Endodermal cell (in vitro differentiated cells): ENCODE data around the gene D2HGDH. TPM values are rescaled to one million over a fixed set of nuclear protein-coding genes. Genes with fewer than 3 reads are reported as not detected.
"Not testable (repeated sequence)": the region's sequence is repeated elsewhere in the genome, so short reads cannot be mapped to it uniquely, and the experiment has no call there.

Source experiments
- DNase-seq: peaks from one replicate; pipeline ENCODE4 v3.0.0-alpha.2; 2017
- H3K27ac ChIP-seq: 2 replicates; pipeline ENCODE4 v1.5.1; 2013; ENCODE audit warnings: mild to moderate bottlenecking, low read depth, low read length, moderate library complexity
- H3K27me3 ChIP-seq: 2 replicates; pipeline ENCODE4 v1.6.1; 2013; ENCODE audit warnings: mild to moderate bottlenecking, low read length, moderate library complexity; ENCODE audit not compliant: insufficient read depth, control insufficient read depth, poor library complexity, severe bottlenecking
- H3K36me3 ChIP-seq: 2 replicates; pipeline ENCODE4 v1.7.0; 2013; ENCODE audit warnings: mild to moderate bottlenecking, low read length, moderate library complexity; ENCODE audit not compliant: control insufficient read depth, insufficient read depth
- H3K4me1 ChIP-seq: one replicate; pipeline ENCODE4 v1.7.0; 2013; ENCODE audit warnings: low read length; ENCODE audit not compliant: control insufficient read depth, insufficient read depth
- H3K4me3 ChIP-seq: 2 replicates; pipeline ENCODE4 v1.5.1; 2013; ENCODE audit warnings: mild to moderate bottlenecking, low read length, moderate library complexity
- H3K9ac ChIP-seq: 2 replicates; pipeline ENCODE4 v1.6.1; 2013; ENCODE audit warnings: mild to moderate bottlenecking, low read length, moderate library complexity; ENCODE audit not compliant: poor library complexity, severe bottlenecking; ENCODE audit errors: extremely low read depth
- H3K9me3 ChIP-seq: 2 replicates; pipeline ENCODE4 v1.6.1; 2013; ENCODE audit warnings: mild to moderate bottlenecking, low read length, moderate library complexity; ENCODE audit not compliant: control insufficient read depth
- H3K27ac Mint-ChIP-seq: 2 replicates; pipeline ENCODE4 v1.8.0; 2020; ENCODE audit warnings: mixed read lengths
- H3K27me3 Mint-ChIP-seq: 2 replicates; pipeline ENCODE4 v1.8.0; 2021; ENCODE audit warnings: mild to moderate bottlenecking, mixed read lengths; ENCODE audit not compliant: insufficient read depth
- H3K36me3 Mint-ChIP-seq: 2 replicates; pipeline ENCODE4 v1.8.0; 2020; ENCODE audit warnings: low read depth, mixed read lengths
- H3K4me1 Mint-ChIP-seq: 2 replicates; pipeline ENCODE4 v1.8.0; 2020; ENCODE audit warnings: mixed read lengths
- H3K4me3 Mint-ChIP-seq: 2 replicates; pipeline ENCODE4 v1.8.0; 2020; ENCODE audit warnings: mild to moderate bottlenecking, moderate library complexity, mixed read lengths
- H3K9me3 Mint-ChIP-seq: 2 replicates; pipeline ENCODE4 v1.8.0; 2020; ENCODE audit warnings: mild to moderate bottlenecking, mixed read lengths
- CTCF ChIP-seq: fragments of 200-600 bp; sonication (generic); conservative IDR thresholded peaks from 2 replicates; pipeline ENCODE4 v1.5.0; 2021; ENCODE audit warnings: antibody characterized with exemption, mild to moderate bottlenecking
- WGBS, 2 experiments: methylation state at CpG; one replicate each; pipeline versions ENCODE4 v1.1.5 to v1.1.7; 2013; ENCODE audit warnings: missing lambda C conversion rate in 2 of 2, mixed read lengths in 1 of 2; ENCODE audit not compliant: insufficient coverage in 1 of 2, insufficient read length in 1 of 2; 5-methylcytosine and 5-hydroxymethylcytosine counted together
- total RNA-seq, 2 donors: library from RNA; stranded (reverse); fragmentation: NEBNext Ultra II Directional in 1 of 2; extraction: Animal tissue kit (Norgen Biotek cat#: 25700) in 1 of 2; gene quantifications; 2 replicates in 1 of 2; 3 replicates in 1 of 2; pipeline ENCODE4 v1.2.1, GENCODE V29; 2021

Gene D2HGDH
- total RNA-seq, 2 donors from 2014 or later = 25.1 to 34.8 TPM

- Mint-ChIP-seq H3K27me3 (peaks cover 7% of the 10 kb centered on the region), H3K4me1 (peaks cover 7% of the 10 kb centered on the region), H3K36me3 (no peaks in the 10 kb centered on the region), H3K27ac (no peak overlapping the region), H3K9me3 (peaks cover 70% of the 10 kb centered on the region), H3K4me3 (no peak overlapping the region)
- no peaks in the 10 kb centered on the region for H3K36me3 ChIP-seq
- TF ChIP-seq CTCF = no peak
- no peak overlapping the region for H3K27ac ChIP-seq
- H3K9ac ChIP-seq = no peak overlapping the region
- 96% methylated on average over 4 of the region's 4 CpGs; no CpG with 5 or more reads in 1 of the 2 experiments for WGBS, 2 experiments
- no peak overlapping the region for H3K4me3 ChIP-seq
- no peaks in the 10 kb centered on the region for H3K27me3 ChIP-seq
- no peaks in the 10 kb centered on the region for H3K4me1 ChIP-seq
- H3K9me3 ChIP-seq = peaks cover 48% of the 10 kb centered on the region
- DNase-seq = no peak
Measured at GRCh38 chr2:241788135-241788534, 53.7 kb downstream of the D2HGDH start.

- Mint-ChIP-seq H3K4me3 (no peak overlapping the region), H3K36me3 (no peaks in the 10 kb centered on the region), H3K4me1 (peaks cover 9% of the 10 kb centered on the region), H3K27me3 (peaks cover 8% of the 10 kb centered on the region), H3K27ac (no peak overlapping the region), H3K9me3 (peaks cover 72% of the 10 kb centered on the region)
- H3K9ac ChIP-seq = no peak overlapping the region
- no peak overlapping the region for H3K27ac ChIP-seq
- H3K9me3 ChIP-seq = peaks cover 47% of the 10 kb centered on the region
- H3K27me3 ChIP-seq = no peaks in the 10 kb centered on the region
- no peak overlapping the region for H3K4me3 ChIP-seq
- no peak for DNase-seq
- no peak for TF ChIP-seq CTCF
- H3K4me1 ChIP-seq = no peaks in the 10 kb centered on the region
- H3K36me3 ChIP-seq = no peaks in the 10 kb centered on the region
- WGBS, 2 experiments = 76 to 78% methylated on average over 2 to 3 of the region's 3 CpGs
Measured at GRCh38 chr2:241788572-241788971, 54.1 kb downstream of the D2HGDH start.

- H3K27me3 ChIP-seq, H3K4me1 ChIP-seq, H3K27ac ChIP-seq, H3K36me3 Mint-ChIP-seq, H3K4me3 Mint-ChIP-seq, H3K9ac ChIP-seq, DNase-seq, H3K36me3 ChIP-seq, H3K4me1 Mint-ChIP-seq, H3K27ac Mint-ChIP-seq, H3K4me3 ChIP-seq: not testable (repeated sequence)
- Mint-ChIP-seq H3K27me3 (peaks cover 11% of the 10 kb centered on the region), H3K9me3 (peaks cover 61% of the 10 kb centered on the region)
- 79 to 91% methylated on average over 2 to 3 of the region's 3 CpGs for WGBS, 2 experiments
- H3K9me3 ChIP-seq = peaks cover 33% of the 10 kb centered on the region
Measured at GRCh38 chr2:241791385-241791784, 57.0 kb downstream of the D2HGDH start.

GRCh38 chr2:241793385-241793784, 59.0 kb downstream of the D2HGDH start:
- H3K9me3 Mint-ChIP-seq = peaks cover 44% of the 10 kb centered on the region
- H3K27ac Mint-ChIP-seq = no peak overlapping the region
- H3K27ac ChIP-seq = no peak overlapping the region

More at GRCh38 chr2:241793385-241793784, 59.0 kb downstream of the D2HGDH start:
- H3K36me3 Mint-ChIP-seq = no peaks in the 10 kb centered on the region
- TF ChIP-seq CTCF = no peak
- Histone ChIP-seq H3K4me3 (no peak overlapping the region), H3K9ac (no peak overlapping the region), H3K4me1 (no peaks in the 10 kb centered on the region), H3K9me3 (peaks cover 33% of the 10 kb centered on the region), H3K27me3 (no peaks in the 10 kb centered on the region), H3K36me3 (no peaks in the 10 kb centered on the region)
- peaks cover 9% of the 10 kb centered on the region for H3K4me1 Mint-ChIP-seq
- WGBS, 2 experiments = 85 to 91% methylated on average over 5 of the region's 5 CpGs
- no peak overlapping the region for H3K4me3 Mint-ChIP-seq
- no peak for DNase-seq
- peaks cover 8% of the 10 kb centered on the region for H3K27me3 Mint-ChIP-seq
